Muscle of leg (tissue), 11 donors: ENCODE results near the gene LRP5. TPM values are rescaled to one million over a fixed set of nuclear protein-coding genes. Genes with fewer than 3 reads are reported as not detected.

Experiments
- DNase-seq: peaks from one replicate; pipeline ENCODE4 v3.0.0; 2013
- H3K27ac ChIP-seq: one replicate; pipeline ENCODE4 v1.5.1; 2013; ENCODE audit warnings: mild to moderate bottlenecking, low read length, control low read depth
- H3K27me3 ChIP-seq: one replicate; pipeline ENCODE4 v1.6.1; 2013; ENCODE audit warnings: low read length; ENCODE audit not compliant: control insufficient read depth, insufficient read depth
- H3K36me3 ChIP-seq: one replicate; pipeline ENCODE4 v1.6.1; 2013; ENCODE audit warnings: low read length; ENCODE audit not compliant: control insufficient read depth, insufficient read depth
- H3K4me1 ChIP-seq: one replicate; pipeline ENCODE4 v1.6.1; 2013; ENCODE audit warnings: low read length; ENCODE audit not compliant: control insufficient read depth, insufficient read depth
- H3K4me3 ChIP-seq: one replicate; pipeline ENCODE4 v1.5.1; 2013; ENCODE audit warnings: low read length, control low read depth
- H3K9me3 ChIP-seq: replicated peaks from 2 replicates; pipeline ENCODE4 v1.6.1; 2013; ENCODE audit warnings: low read depth, low read length; ENCODE audit not compliant: control insufficient read depth
- WGBS: methylation state at CpG from one replicate; pipeline ENCODE4 v1.1.5; 2013; ENCODE audit warnings: missing lambda C conversion rate; ENCODE audit not compliant: insufficient coverage; 5-methylcytosine and 5-hydroxymethylcytosine counted together
- polyA plus RNA-seq, 8 donors: library from polyadenylated mRNA; unstranded; fragments of 120-200 nt; gene quantifications; one replicate each; pipeline versions ENCODE4 v1.2.1 to v1.2.3, GENCODE V29; 2013; ENCODE audit warnings: inconsistent platforms in 1 of 8, low replicate concordance in 1 of 8; ENCODE audit not compliant: insufficient read length in 8 of 8, insufficient read depth in 1 of 8
- total RNA-seq: library from RNA; stranded (reverse); fragments of 120-200 nt; gene quantifications from one replicate; pipeline ENCODE4 v1.2.4, GENCODE V29; 2013

Gene LRP5
- total and polyA plus RNA-seq, 9 donors: 30.9 to 70.0 (median 65.1) TPM

DNA sequence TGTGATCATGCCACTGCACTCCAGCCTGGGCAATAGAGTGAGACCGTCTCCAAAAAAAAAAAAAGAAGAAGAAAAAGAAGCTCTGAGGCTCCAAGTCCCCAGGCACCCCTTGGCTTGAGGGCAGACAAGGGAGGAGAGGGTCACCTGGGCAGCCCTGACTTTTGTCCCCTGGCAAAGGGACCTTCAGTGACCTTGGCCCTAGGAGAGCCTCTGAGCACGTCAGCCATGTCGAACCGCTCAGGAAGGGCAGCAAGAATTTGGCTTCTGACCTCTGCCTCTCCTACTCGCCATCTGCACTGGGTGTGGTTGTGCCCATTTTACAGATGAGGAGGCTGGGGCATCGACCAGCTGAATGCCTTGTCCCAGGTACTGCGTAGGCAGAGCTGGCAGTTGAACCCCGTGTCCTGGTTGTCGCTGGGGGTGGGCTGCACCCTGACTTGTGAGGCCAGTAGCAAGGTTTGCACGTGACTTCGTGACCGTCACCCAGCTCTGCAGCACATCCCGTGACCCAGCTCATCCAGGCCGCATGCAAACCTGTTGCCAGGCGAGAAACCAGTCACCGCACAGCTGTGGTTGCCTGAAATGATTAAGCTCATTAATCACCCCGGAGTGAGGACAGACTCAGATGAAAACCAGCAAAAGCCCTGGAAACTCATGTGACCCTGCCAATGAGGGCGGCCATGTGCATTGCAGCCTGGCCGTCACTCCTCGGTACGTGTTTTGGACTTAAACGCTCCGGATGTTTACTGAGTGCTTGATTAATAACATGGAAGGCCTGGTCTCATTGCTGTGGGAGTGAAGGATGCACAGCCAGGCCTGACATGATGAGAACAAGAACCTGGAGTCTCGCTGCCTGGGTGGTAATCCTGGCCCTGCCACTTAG, 100.4 kb downstream of the LRP5 start:
- H3K27ac ChIP-seq: peak overlapping the region; percentile 83
- no peaks in the 10 kb centered on the region for H3K27me3 ChIP-seq
- DNase-seq: peak; percentile 58
- 60% methylated on average over 19 of the region's 24 CpGs for WGBS
- H3K36me3 ChIP-seq: peaks cover 86% of the 10 kb centered on the region
- H3K4me3 ChIP-seq: no peak overlapping the region
- H3K4me1 ChIP-seq: peaks cover 41% of the 10 kb centered on the region
- no peaks in the 10 kb centered on the region for H3K9me3 ChIP-seq

DNA sequence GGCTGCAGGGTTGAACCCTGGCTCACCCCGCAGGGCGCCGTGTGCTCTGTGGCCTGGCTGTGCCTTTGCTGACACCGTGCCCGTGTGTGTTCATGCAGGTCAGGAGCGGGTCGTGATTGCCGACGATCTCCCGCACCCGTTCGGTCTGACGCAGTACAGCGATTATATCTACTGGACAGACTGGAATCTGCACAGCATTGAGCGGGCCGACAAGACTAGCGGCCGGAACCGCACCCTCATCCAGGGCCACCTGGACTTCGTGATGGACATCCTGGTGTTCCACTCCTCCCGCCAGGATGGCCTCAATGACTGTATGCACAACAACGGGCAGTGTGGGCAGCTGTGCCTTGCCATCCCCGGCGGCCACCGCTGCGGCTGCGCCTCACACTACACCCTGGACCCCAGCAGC, 101.2 kb downstream of the LRP5 start:
- Histone ChIP-seq H3K27me3 (no peaks in the 10 kb centered on the region), H3K4me1 (peaks cover 41% of the 10 kb centered on the region), H3K27ac (peak overlapping the region; percentile 3), H3K9me3 (no peaks in the 10 kb centered on the region), H3K36me3 (peaks cover 84% of the 10 kb centered on the region), H3K4me3 (no peak overlapping the region)
- no peak for DNase-seq
- 77% methylated on average over 27 of the region's 27 CpGs for WGBS

DNA sequence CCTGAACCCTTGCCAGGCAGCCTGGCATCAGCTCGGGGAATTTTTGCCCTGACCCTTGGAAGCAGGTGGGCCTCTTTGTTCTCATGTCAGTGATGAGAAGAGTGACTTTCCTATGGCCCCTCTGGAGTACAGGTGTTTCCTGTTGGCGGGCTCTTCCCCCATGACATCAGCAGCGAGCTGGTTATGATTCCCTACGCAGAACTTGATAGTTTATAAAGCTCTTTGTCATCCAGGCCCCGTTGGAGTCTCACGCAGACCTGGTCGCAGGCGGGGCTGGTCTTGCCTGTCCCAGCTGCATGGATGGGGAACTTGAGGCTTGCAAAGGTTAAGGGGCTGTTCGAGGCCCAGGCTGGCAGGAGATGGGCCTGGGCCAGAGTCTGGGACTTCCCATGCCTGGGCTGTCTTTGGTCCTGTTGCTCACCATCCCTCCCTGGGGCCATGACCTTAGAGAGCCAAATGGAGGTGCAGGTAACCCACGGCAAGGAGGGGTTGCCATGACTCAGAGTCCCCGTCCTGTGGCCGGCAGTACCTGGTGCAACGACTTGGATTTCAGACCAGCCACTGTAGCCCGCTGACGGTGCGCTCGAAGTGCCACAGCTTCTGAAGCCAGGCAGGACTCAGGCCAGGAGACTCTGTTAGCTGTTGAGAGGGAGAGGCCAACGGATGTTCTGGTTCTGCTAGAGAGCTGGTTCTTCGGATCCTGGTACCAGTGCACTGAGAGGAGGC, 102.3 kb downstream of the LRP5 start:
- WGBS: 62% methylated on average over 18 of the region's 19 CpGs
- peak; percentile 48 for DNase-seq
- H3K27ac ChIP-seq: no peak overlapping the region
- peaks cover 82% of the 10 kb centered on the region for H3K36me3 ChIP-seq
- no peaks in the 10 kb centered on the region for H3K9me3 ChIP-seq
- H3K27me3 ChIP-seq: no peaks in the 10 kb centered on the region
- peaks cover 41% of the 10 kb centered on the region for H3K4me1 ChIP-seq
- H3K4me3 ChIP-seq: no peak overlapping the region

DNA sequence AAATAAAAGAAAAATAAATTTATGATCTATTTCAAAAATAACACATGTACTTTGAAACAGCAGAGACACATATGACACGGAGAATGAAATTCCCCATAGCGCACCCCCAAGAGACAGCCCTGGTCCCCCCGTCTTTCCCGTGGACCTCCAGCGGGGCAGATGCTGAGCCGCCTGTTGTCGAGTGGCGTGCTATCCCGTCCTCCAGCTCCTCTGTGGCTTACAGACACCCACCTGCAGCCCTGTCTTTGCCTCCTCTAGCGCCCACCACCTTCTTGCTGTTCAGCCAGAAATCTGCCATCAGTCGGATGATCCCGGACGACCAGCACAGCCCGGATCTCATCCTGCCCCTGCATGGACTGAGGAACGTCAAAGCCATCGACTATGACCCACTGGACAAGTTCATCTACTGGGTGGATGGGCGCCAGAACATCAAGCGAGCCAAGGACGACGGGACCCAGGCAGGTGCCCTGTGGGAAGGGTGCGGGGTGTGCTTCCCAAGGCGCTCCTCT, 103.7 kb downstream of the LRP5 start:
- Histone ChIP-seq H3K27me3 (no peaks in the 10 kb centered on the region), H3K9me3 (no peaks in the 10 kb centered on the region), H3K4me1 (peaks cover 32% of the 10 kb centered on the region), H3K27ac (no peak overlapping the region), H3K4me3 (no peak overlapping the region), H3K36me3 (peaks cover 74% of the 10 kb centered on the region)
- DNase-seq: no peak
- 92% methylated on average over 21 of the region's 22 CpGs for WGBS

DNA sequence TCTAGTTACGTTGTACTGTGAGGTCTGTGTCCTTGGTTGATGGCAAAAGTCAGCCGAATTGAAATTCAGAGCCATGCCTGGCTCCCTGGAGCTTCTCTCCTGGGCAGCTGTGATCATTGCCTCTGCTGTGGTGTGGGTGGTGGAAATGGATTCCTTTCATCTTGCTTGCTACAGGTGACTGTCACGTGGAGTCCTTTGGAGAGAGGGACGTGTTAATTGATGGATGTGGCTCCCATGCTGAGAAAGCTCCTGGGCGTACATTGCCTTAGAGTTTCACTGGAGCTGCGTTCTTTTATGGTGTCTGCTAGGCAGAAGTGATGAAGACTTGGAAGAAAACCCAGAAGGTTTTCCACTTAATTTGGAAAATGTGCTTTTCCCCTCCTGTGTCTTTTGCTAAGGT, 106.3 kb downstream of the LRP5 start:
- Histone ChIP-seq H3K4me3 (no peak overlapping the region), H3K9me3 (no peaks in the 10 kb centered on the region), H3K4me1 (peaks cover 17% of the 10 kb centered on the region), H3K36me3 (peaks cover 55% of the 10 kb centered on the region), H3K27me3 (no peaks in the 10 kb centered on the region), H3K27ac (no peak overlapping the region)
- DNase-seq: no peak
- 79% methylated on average over 6 of the region's 6 CpGs for WGBS

DNA sequence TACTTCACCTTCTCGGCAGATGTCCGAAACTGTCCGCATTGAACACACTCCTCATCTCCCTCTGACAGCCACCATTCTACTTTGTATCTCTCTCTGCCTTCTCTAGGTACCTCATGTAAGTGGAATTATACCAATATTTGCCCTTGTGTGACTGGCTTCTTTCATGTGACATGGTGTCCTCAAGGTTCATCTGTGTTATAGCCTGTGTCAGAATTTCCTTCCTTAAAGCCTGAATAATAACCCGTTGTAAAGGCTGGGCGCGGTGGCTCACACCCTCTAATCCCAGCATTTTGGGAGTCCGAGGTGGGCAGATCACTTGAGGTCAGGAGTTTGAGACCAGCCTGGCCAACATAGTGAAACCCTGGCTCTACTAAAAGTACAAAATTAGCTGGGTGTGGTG, 107.8 kb downstream of the LRP5 start:
- Histone ChIP-seq H3K9me3 (no peaks in the 10 kb centered on the region), H3K4me3 (no peak overlapping the region), H3K36me3 (peaks cover 54% of the 10 kb centered on the region), H3K4me1 (peaks cover 26% of the 10 kb centered on the region), H3K27ac (no peak overlapping the region), H3K27me3 (no peaks in the 10 kb centered on the region)
- WGBS: 97% methylated on average over 4 of the region's 7 CpGs
- DNase-seq: no peak

DNA sequence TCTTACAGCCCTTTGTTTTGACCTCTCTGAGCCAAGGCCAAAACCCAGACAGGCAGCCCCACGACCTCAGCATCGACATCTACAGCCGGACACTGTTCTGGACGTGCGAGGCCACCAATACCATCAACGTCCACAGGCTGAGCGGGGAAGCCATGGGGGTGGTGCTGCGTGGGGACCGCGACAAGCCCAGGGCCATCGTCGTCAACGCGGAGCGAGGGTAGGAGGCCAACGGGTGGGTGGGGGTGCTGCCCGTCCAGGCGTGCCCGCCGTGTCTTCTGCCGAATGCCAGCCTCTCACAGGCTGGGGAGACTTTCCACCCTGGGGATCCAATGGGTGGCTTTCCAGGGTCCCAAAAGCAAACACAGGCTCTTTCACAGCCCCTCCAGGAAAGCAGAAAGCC, 111.1 kb downstream of the LRP5 start:
- no peaks in the 10 kb centered on the region for H3K9me3 ChIP-seq
- peaks cover 30% of the 10 kb centered on the region for H3K4me1 ChIP-seq
- no peaks in the 10 kb centered on the region for H3K27me3 ChIP-seq
- WGBS: 95% methylated on average over 19 of the region's 21 CpGs
- no peak for DNase-seq
- H3K27ac ChIP-seq: no peak overlapping the region
- H3K4me3 ChIP-seq: no peak overlapping the region
- H3K36me3 ChIP-seq: peaks cover 64% of the 10 kb centered on the region

DNA sequence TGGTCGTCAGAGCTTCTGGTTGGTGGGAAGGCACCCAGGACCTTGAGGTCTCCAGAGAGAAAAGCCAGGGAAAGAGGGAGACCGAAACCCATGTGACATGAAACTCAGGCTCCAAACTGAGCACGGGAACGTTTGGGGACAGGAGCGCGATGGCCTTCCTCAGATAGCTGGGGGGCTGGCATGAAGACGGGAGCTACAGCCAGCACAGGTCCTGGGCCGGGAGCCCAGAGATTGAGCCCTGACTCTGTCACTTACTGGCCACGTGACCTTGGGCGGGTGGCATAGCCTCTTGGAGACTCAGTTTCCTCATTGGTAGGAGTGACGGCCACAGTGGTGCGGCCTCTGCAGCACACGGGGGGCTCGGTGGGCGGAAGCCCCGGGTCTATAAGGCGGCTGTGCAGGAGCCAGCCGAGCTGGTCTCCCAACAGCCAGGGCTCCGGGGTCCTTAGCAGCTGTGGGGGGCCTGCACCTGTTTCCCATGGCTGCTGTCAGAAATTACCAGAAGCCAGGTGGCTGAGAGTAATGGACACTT, 111.8 kb downstream of the LRP5 start:
- WGBS: 89% methylated on average over 19 of the region's 19 CpGs
- no peak for DNase-seq
- Histone ChIP-seq H3K4me1 (peaks cover 30% of the 10 kb centered on the region), H3K4me3 (no peak overlapping the region), H3K9me3 (peaks cover 2% of the 10 kb centered on the region), H3K27me3 (no peaks in the 10 kb centered on the region), H3K36me3 (peaks cover 65% of the 10 kb centered on the region), H3K27ac (peak overlapping the region; percentile 42)

DNA sequence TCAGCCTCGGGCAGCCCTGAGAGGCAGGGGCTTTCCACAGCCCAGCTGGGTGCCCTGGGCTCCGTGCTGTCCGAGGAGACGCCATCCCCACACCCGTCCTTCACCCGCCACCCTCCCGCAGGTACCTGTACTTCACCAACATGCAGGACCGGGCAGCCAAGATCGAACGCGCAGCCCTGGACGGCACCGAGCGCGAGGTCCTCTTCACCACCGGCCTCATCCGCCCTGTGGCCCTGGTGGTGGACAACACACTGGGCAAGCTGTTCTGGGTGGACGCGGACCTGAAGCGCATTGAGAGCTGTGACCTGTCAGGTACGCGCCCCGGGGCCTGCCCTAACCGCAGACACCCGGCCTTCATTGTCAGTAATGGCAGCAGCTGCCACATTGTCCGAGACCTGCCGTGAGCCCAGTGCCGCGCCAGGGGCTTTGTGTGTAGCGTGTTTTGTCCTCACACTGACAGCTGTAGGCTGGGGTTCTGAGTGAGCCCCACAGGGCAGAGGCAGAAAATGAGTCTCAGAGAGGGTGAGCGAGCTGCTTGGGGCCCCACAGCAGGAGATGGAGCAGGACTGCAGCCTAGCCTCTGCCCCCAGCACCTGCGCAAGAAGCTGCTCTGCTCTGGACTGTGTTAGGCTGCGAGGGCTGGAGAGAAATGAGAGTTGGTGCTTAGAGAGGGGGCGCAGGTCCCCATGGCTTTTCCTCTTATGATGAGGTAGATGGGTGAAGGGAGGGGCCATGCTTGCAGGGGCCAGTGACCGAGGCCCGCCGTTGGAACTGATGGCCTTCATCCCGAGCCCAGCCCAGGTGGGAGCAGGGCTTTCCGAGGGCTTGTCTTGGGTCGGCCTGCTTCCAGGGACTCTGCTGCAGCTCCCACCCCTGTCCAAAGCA, 112.8 kb downstream of the LRP5 start:
- no peak overlapping the region for H3K27ac ChIP-seq
- H3K9me3 ChIP-seq: peaks cover 10% of the 10 kb centered on the region
- DNase-seq: no peak
- H3K4me1 ChIP-seq: peaks cover 30% of the 10 kb centered on the region
- H3K36me3 ChIP-seq: peaks cover 67% of the 10 kb centered on the region
- WGBS: 95% methylated on average over 32 of the region's 40 CpGs
- H3K4me3 ChIP-seq: no peak overlapping the region
- H3K27me3 ChIP-seq: no peaks in the 10 kb centered on the region
